Measurements from ENCODE around the gene SVOPL. TPM values are rescaled to one million over a fixed set of nuclear protein-coding genes. Genes with fewer than 3 reads are reported as not detected.

The SVOPL gene
- total and polyA plus RNA-seq, 2 donors (not counting 3 experiments of a cell fraction or from before 2014, with no cell fraction given) = not detected

DNA sequence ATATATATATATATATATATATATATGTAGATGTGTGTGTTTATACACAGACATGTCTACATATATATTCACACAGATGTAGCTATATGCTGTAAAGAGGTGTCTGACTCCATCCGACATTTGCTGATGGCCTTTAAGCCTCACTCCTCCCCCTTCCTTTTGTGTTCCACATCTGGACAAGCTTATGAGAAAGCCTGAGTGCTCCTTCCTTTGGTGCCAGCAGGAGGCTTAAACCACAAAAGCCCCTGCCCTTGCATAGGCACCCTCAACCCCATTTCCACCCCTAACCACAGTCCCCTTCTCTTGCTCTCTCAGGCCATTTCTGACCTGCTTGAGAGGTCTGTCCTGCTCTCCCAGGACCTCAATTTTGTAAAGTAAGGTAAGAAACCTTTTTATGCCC, 98.7 kb downstream of the SVOPL start:
- no peaks in the 10 kb centered on the region for H3K27me3 ChIP-seq (ENCODE audit: control insufficient read depth in 2 of 2, insufficient read depth in 2 of 2, low read length in 2 of 2)
- no TSS peak for BruUV-seq (replicated peaks)
- no peak overlapping the region for H3K4me3 ChIP-seq (replicated peaks in 1 of 3; ENCODE audit: insufficient read depth in 1 of 3, low read depth in 1 of 3, low read length in 3 of 3)
- no peaks in the 10 kb centered on the region for H4K20me1 ChIP-seq (replicated peaks; ENCODE audit: control insufficient read depth, extremely low read depth, insufficient read depth, low read length)
- H2AFZ ChIP-seq (ENCODE audit: low read depth, low read length) = no peak overlapping the region
- ChIA-PET POLR2A (no interaction called here), CTCF (no interaction called here)
- no peaks in the 10 kb centered on the region for H3K9me1 ChIP-seq (replicated peaks; ENCODE audit: control insufficient read depth, extremely low read depth, insufficient read depth, low read length)
- H3K36me3 ChIP-seq (ENCODE audit: control insufficient read depth in 2 of 2, extremely low read depth in 1 of 2, insufficient read depth in 2 of 2, low read length in 2 of 2) = no peaks in the 10 kb centered on the region
- no peaks in the 10 kb centered on the region for H3K9me3 ChIP-seq (replicated peaks; ENCODE audit: control insufficient read depth, insufficient read depth, low read length)
- H3K9ac ChIP-seq (replicated peaks; ENCODE audit: extremely low read depth, insufficient read depth, low read length) = no peak overlapping the region
- intact Hi-C loops (cut with micrococcal nuclease) = no loop called here
- dilution Hi-C loops (cut with MboI; ENCODE audit: extremely low pct_ligation_motif_present, low sequenced_read_pairs) = no loop called here
- no peaks in the 10 kb centered on the region for H3K4me1 ChIP-seq (ENCODE audit: control insufficient read depth, extremely low read depth, insufficient read depth, low read length)
- no peak overlapping the region for H3K27ac ChIP-seq (ENCODE audit: insufficient read depth, low read depth, low read length)
- no peaks in the 10 kb centered on the region for H3K79me2 ChIP-seq (ENCODE audit: control insufficient read depth, insufficient read depth, low read length)
- FAIRE-seq (no peak), DNase-seq (ENCODE audit: low read depth, low spot score) (no peak)
- TF ChIP-seq EZH2 (IDR thresholded peaks at IDR 0.05; ENCODE audit: borderline replicate concordance, low read depth, low read length, severe bottlenecking) (no peak), CTCF (IDR thresholded peaks at IDR 0.05; ENCODE audit: extremely low read depth in 1 of 2, insufficient read depth in 1 of 2, low read depth in 1 of 2, low read length in 2 of 2) (no peak), JUN (IDR thresholded peaks at IDR 0.05; ENCODE audit: borderline replicate concordance, insufficient read depth, insufficient read length, low read depth) (no peak), GATA2 (IDR thresholded peaks at IDR 0.05; ENCODE audit: insufficient read depth, insufficient read length, low read depth, low read length) (no peak), MYC (IDR thresholded peaks at IDR 0.05; ENCODE audit: low read depth, low read length) (no peak)
- no peak overlapping the region for H3K4me2 ChIP-seq (ENCODE audit: insufficient read depth, low read length)

DNA sequence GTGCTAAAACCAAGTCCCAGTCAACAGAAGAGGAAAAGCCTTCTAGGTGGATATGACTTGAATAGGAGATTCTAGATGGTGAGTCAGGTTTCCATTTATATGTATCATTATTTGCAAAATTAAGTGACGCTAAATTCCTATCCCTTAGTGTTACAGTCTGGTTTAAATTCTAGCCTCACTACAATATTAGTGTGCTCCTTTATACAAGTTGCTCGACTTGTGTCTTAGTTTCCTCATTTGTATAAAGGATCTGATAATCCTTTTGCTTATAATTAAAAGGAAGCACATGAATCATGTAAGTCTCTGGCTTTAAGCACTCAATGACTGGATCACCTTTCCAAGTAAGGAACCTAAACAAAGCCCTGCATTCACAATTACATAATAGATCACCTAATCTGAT, 105.7 kb downstream of the SVOPL start:
- intact Hi-C loops (cut with micrococcal nuclease) = no loop called here
- CTCF ChIA-PET = no interaction called here

More for the DNA sequence above, 105.7 kb downstream of the SVOPL start:
- Histone ChIP-seq H3K9me3 (replicated peaks; ENCODE audit: control insufficient read depth, insufficient read depth, low read length) (no peaks in the 10 kb centered on the region), H3K4me3 (replicated peaks in 1 of 3; ENCODE audit: insufficient read depth in 1 of 3, low read depth in 1 of 3, low read length in 3 of 3) (no peak overlapping the region), H3K9ac (replicated peaks; ENCODE audit: extremely low read depth, insufficient read depth, low read length) (no peak overlapping the region), H2AFZ (ENCODE audit: low read depth, low read length) (no peak overlapping the region), H3K9me1 (replicated peaks; ENCODE audit: control insufficient read depth, extremely low read depth, insufficient read depth, low read length) (no peaks in the 10 kb centered on the region), H3K27me3 (ENCODE audit: control insufficient read depth in 2 of 2, insufficient read depth in 2 of 2, low read length in 2 of 2) (no peaks in the 10 kb centered on the region), H3K4me1 (ENCODE audit: control insufficient read depth, extremely low read depth, insufficient read depth, low read length) (no peaks in the 10 kb centered on the region), H3K79me2 (ENCODE audit: control insufficient read depth, insufficient read depth, low read length) (no peaks in the 10 kb centered on the region), H3K27ac (ENCODE audit: insufficient read depth, low read depth, low read length) (no peak overlapping the region), H4K20me1 (replicated peaks; ENCODE audit: control insufficient read depth, extremely low read depth, insufficient read depth, low read length) (no peaks in the 10 kb centered on the region), H3K36me3 (ENCODE audit: control insufficient read depth in 2 of 2, extremely low read depth in 1 of 2, insufficient read depth in 2 of 2, low read length in 2 of 2) (no peaks in the 10 kb centered on the region), H3K4me2 (ENCODE audit: insufficient read depth, low read length) (no peak overlapping the region)
- DNase-seq (ENCODE audit: low read depth, low spot score) (no peak), FAIRE-seq (no peak)
- TF ChIP-seq CTCF (IDR thresholded peaks at IDR 0.05; ENCODE audit: extremely low read depth in 1 of 2, insufficient read depth in 1 of 2, low read depth in 1 of 2, low read length in 2 of 2) (no peak), FOS (IDR thresholded peaks at IDR 0.05; ENCODE audit: borderline replicate concordance, insufficient read depth, low read length) (no peak), GATA2 (IDR thresholded peaks at IDR 0.05; ENCODE audit: insufficient read depth, insufficient read length, low read depth, low read length) (no peak), MYC (IDR thresholded peaks at IDR 0.05; ENCODE audit: low read depth, low read length) (no peak), POLR2AphosphoS5 (IDR thresholded peaks at IDR 0.05; ENCODE audit: insufficient read depth, low read depth, low read length) (no peak), JUN (IDR thresholded peaks at IDR 0.05; ENCODE audit: borderline replicate concordance, insufficient read depth, insufficient read length, low read depth) (no peak), MAX (IDR thresholded peaks at IDR 0.05; ENCODE audit: insufficient read depth, insufficient read length) (no peak), POLR2A (IDR thresholded peaks at IDR 0.05; ENCODE audit: low read depth, low read length) (no peak), EZH2 (IDR thresholded peaks at IDR 0.05; ENCODE audit: borderline replicate concordance, low read depth, low read length, severe bottlenecking) (no peak)
- POLR2A ChIA-PET = no interaction called here
- BruUV-seq (replicated peaks) = no TSS peak
- dilution Hi-C loops (cut with MboI; ENCODE audit: extremely low pct_ligation_motif_present, low sequenced_read_pairs) = no loop called here
